ENCODE results near the gene MAP1B.
A peak's percentile ranks its signal among the peaks of the same experiment; 100 is the strongest.
"Not testable (repeated sequence)": the region's sequence is repeated elsewhere in the genome, so short reads cannot be mapped to it uniquely, and the experiment has no call there.

The MAP1B gene

GRCh38 chr5:72166070-72166979 lies 59.0 kb downstream of the MAP1B start:
- no peak for DNase-seq

- no peak for DNase-seq
Measured at GRCh38 chr5:72167257-72167656, 60.0 kb downstream of the MAP1B start.

DNA sequence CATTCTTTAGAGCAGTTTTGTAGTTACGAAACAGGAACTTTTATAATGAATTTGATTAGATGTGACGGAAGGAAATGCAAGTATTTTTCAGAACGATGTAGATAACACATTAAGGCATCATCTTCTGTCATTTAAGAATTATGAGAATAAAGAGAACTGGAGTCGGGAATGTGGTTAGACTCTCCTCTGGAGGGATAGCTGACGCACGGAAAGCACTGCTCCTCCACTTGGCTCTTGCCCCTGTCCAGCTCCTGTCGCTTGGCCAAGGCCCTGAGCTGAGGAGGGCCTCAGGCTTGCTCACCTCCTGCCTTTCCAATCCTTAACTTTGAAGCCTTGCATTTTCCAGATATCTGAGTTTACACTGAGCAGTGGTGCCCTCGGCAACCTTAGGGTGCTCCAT lies 60.5 kb downstream of the MAP1B start:
- DNase-seq: no peak

DNA sequence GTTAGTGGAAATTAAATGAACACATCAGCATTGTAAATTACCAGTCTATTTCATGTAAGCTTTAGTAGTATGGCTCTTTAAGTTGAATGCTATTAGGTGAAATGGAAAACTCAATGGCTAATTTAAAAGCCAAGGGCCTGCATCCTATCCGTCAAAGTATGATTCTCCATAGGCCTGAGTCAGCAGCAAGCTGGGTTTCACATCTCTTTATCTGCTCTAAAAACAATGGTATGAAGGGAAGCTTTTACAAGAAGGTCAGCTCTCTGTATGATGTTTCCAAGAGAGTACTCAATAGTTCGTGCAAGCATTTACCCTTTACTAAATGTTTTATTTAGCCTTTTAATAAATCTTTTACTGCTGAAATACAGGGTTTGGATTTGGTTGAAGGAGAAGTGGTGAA lies 62.8 kb downstream of the MAP1B start:
- no peak for DNase-seq

- not testable (repeated sequence) for DNase-seq
Measured at GRCh38 chr5:72171181-72171580, 63.9 kb downstream of the MAP1B start.

- no peak for DNase-seq
Measured at GRCh38 chr5:72171667-72172066, 64.4 kb downstream of the MAP1B start.

- no peak for DNase-seq
Measured at GRCh38 chr5:72172786-72173185, 65.5 kb downstream of the MAP1B start.

DNA sequence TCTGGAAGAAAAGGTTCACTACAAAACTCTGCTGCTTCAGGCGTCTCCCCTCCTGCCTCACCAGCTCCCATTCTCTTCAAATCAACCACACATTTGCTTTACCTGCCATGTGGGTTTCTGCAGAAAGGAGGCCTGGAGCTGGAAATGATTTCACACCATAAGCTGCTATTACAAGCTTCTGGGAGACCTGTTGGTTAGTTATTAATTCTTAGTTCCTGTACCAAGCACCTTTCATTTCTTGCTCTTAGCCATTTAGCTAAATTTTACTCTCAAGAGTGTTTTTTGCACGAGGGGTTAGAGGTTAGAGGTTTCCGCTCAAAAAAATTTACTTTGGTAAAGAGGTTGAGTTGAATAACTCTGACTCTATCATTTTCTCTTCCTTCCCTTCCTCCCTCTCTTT lies 70.3 kb downstream of the MAP1B start:
- no peak for DNase-seq

DNA sequence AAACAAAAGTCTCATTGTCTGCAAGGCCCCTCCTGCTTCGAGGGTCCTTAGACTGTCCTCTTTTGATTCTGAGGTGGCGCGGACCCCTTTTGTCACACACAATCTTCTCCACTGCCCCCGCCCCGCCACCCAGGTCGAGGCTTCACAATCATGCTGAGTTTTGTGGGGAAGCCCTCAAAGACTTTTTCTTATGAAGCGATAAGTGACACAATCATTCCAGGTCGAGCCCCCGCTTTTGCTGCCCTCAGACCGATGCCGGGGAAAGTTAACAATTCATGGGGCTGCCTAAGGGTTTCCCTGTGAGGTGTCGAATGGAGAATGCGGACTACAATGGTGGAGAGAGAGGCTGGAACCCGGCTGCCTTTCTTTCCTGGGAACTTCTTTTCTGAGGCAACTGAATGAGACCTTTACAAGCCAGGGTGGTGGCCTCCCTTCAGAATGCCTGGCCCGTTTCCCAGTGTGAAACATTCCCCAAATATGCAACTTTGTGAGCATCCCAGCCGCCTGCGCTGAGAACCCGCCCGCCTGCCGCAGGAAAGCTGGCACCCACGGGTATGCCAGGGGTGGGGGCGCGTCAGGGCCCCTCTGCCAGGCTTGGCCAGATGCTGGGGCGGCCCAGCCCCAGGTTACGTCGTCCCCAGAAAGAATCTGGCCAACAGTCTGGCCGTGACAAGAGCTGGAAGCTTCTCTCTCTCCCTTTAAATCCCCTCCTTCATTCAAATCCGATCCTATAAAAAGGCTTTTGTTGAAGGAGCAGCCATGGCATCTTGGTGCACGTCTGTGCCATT lies 71.9 kb downstream of the MAP1B start:
- DNase-seq: peak in 1 of 2 experiments; percentile 79

DNA sequence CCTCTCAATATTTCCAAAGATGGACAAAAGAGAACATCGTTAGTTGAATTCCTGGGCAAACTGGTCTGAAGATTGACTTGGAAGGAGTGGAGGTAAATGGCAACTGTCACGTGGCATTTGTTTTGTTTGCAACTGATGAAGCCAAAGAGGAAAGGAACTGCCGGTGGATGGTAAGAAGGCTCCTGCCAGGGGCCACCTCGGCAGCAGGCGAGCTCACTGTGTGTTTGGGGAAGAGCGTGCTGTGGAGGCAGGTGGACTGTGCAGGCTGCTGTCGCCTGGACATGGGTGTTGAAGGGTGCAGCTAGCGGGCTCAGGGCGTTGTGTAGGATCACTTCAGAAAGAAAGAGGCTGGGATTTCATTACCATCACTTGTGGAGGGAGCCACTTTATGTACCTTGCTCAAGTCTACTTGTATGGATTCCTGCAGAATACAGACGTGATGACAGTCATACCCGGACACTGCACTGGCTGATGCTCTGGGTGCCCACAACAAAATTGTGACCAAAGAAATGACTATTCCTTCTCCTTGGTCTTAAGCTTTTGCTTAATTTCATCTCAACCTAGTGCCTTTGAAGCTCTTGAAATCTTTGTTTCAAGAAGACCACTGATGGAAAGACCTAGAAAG lies 72.7 kb downstream of the MAP1B start:
- peak in 1 of 2 experiments; percentile 50 for DNase-seq

- DNase-seq: no peak
Measured at GRCh38 chr5:72180925-72181324, 73.7 kb downstream of the MAP1B start.

DNA sequence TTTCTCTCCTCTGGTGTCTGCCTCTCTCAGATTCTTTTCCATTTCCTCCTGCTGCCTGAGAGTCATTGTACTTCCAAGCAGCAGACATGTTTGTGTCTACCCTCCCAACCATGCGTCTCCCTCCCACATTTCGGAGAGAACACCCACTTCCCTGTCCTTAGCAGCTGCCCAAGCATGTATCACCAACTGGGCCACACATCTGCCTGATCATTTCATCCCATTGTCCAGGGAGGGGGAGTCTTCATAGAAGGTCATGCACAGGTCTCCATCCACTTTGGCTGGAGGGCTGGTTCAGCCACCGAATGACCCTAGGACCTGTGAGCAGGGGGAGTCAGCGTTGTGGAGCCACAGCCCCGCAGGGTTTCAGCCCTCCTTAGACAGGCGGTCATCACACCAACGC lies 75.4 kb downstream of the MAP1B start:
- DNase-seq: no peak

DNA sequence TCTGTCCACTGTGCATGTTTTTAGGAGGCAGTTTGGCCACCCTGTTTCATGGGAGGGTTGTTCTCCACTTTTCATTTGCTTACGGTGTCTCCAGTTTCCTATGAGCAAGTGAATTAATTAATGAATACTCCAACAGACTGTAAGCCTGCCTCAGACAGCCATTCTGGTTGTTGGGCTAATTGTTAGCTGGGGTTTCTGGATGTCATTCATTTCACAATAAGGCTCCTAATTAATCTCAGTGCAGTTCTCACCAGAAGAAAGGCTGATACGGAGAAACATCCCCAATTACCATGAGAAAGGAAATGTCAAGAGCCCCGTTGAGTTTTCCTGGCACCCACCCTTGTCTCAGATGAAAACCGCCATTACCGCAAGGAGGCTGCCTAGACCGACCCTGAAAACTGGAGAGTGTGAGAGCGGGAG lies 75.8 kb downstream of the MAP1B start:
- DNase-seq: no peak

GRCh38 chr5:72184408-72184807 lies 77.1 kb downstream of the MAP1B start:
- no peak for DNase-seq

GRCh38 chr5:72185496-72186329 lies 78.4 kb downstream of the MAP1B start:
- DNase-seq: no peak

- DNase-seq: no peak
Measured at GRCh38 chr5:72187388-72188075, 80.3 kb downstream of the MAP1B start.

DNA sequence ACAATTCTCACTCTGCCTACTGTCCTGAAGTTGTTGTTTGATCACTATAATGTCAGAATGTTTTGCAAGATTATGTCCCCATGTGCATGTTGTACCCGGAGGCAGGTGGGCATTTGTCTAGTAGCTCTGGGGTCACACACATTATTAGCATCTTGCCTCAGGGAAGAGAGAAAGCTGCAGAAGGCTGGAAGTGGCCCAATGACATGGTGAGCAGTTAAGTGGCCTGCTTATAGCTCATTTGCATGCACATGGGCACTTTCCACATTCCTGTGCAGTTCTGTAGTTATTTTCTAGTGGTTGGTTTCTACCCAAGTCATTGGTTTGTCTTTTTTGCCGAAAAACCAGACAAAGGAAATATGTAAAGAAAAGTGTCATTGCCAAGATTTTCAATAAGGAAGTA lies 80.9 kb downstream of the MAP1B start:
- no peak for DNase-seq

DNA sequence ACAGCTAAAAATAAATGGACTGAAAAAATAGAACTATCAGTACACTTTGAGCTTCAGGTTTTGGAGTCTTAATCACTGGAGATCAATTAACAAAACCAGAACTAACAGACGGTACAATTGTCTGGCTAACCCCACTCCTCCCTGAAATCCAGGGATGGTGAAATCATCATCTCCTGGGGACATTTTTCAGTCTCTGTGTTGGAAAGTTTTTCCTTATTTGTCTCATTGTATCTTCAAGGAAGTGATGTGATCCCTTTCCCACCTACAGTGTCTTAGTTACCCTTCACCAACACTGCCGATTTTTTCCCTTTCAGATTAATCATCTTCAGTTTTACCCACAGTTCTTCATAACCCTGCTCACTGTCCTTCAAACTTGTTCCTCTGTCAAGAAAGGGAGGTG lies 81.9 kb downstream of the MAP1B start:
- no peak for DNase-seq

GRCh38 chr5:72191404-72191803 lies 84.1 kb downstream of the MAP1B start:
- DNase-seq: no peak

DNA sequence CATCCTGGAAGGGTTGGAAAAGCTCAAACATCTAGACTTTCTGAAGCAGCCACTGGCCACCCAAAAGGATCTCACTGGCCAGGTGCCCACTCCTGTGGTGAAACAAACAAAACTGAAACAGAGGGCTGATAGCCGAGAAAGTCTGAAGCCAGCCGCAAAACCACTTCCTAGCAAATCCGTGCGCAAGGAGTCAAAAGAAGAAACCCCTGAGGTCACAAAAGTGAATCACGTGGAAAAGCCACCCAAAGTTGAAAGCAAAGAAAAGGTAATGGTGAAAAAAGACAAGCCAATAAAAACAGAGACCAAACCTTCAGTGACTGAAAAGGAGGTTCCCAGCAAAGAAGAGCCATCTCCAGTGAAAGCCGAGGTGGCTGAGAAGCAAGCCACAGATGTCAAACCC lies 87.6 kb downstream of the MAP1B start:
- no peak for DNase-seq

- DNase-seq: no peak
Measured at GRCh38 chr5:72195581-72195980, 88.3 kb downstream of the MAP1B start.

- no peak for DNase-seq
Measured at GRCh38 chr5:72197393-72197792, 90.1 kb downstream of the MAP1B start.

Data from SW 1271 (cell line).